ENCODE data around the gene WHRN.

GRCh38 chr9:114446036-114446435, 59.2 kb downstream of the WHRN start:
- TF ChIP-seq CTCF (IDR thresholded peaks at IDR 0.05; ENCODE audit: insufficient read depth, low read length, poor library complexity, severe bottlenecking) (no peak), EZH2phosphoT487 (conservative IDR thresholded peaks at IDR 0.05; ENCODE audit: low read length) (no peak)
